GM13976 (cell line): ENCODE measurements around the gene TMEM244.
"Not testable (repeated sequence)": the region's sequence is repeated elsewhere in the genome, so short reads cannot be mapped to it uniquely, and the experiment has no call there.

Source experiments
- DNase-seq: peaks from one replicate; pipeline ENCODE4 v3.0.0; 2012; ENCODE audit warnings: low spot score
- CTCF ChIP-seq: IDR thresholded peaks from 2 replicates; pipeline ENCODE4 v1.5.1; 2012; ENCODE audit warnings: borderline replicate concordance, mild to moderate bottlenecking; ENCODE audit not compliant: insufficient read depth; ENCODE audit errors: extremely low read depth, missing control alignments, control extremely low read depth
- in situ Hi-C: fragments of 300-500 bp; cut with MboI; formaldehyde crosslinking; loops from one replicate; pipeline ENCODE4 v1.12.0; 2022; ENCODE audit warnings: low sequenced_read_pairs, mixed read lengths, inconsistent platforms; ENCODE audit not compliant: unreplicated experiment

The TMEM244 gene

GRCh38 chr6:129832299-129832698, 28.8 kb downstream of the TMEM244 start:
- in situ Hi-C loops: no loop called here
- no peak for DNase-seq
- no peak for TF ChIP-seq CTCF

GRCh38 chr6:129828229-129828628, 32.9 kb downstream of the TMEM244 start:
- DNase-seq: no peak
- in situ Hi-C loops: no loop called here
- TF ChIP-seq CTCF: no peak

- no peak for TF ChIP-seq CTCF
- DNase-seq: no peak
- in situ Hi-C loops: no loop called here
Observed at GRCh38 chr6:129818251-129818650, 42.9 kb downstream of the TMEM244 start.

GRCh38 chr6:129817821-129818220, 43.3 kb downstream of the TMEM244 start:
- no peak for TF ChIP-seq CTCF
- DNase-seq: no peak
- in situ Hi-C loops: no loop called here

GRCh38 chr6:129817332-129817731, 43.8 kb downstream of the TMEM244 start:
- no peak for TF ChIP-seq CTCF
- no peak for DNase-seq
- in situ Hi-C loops: no loop called here

- TF ChIP-seq CTCF: no peak
- in situ Hi-C loops: no loop called here
- no peak for DNase-seq
Observed at GRCh38 chr6:129812145-129812777, 48.9 kb downstream of the TMEM244 start.

GRCh38 chr6:129807141-129807540, 54.0 kb downstream of the TMEM244 start:
- in situ Hi-C loops: not testable (repeated sequence)

GRCh38 chr6:129802920-129803319, 58.2 kb downstream of the TMEM244 start:
- DNase-seq, in situ Hi-C loops: not testable (repeated sequence)

More at GRCh38 chr6:129807141-129807540, 54.0 kb downstream of the TMEM244 start:
- not testable (repeated sequence) for DNase-seq
